Measurements from ENCODE around the gene SPOCK3.
A peak's percentile ranks its signal among the peaks of the same experiment; 100 is the strongest.
"Not testable (repeated sequence)": the region's sequence is repeated elsewhere in the genome, so short reads cannot be mapped to it uniquely, and the experiment has no call there.

Gene SPOCK3

DNA sequence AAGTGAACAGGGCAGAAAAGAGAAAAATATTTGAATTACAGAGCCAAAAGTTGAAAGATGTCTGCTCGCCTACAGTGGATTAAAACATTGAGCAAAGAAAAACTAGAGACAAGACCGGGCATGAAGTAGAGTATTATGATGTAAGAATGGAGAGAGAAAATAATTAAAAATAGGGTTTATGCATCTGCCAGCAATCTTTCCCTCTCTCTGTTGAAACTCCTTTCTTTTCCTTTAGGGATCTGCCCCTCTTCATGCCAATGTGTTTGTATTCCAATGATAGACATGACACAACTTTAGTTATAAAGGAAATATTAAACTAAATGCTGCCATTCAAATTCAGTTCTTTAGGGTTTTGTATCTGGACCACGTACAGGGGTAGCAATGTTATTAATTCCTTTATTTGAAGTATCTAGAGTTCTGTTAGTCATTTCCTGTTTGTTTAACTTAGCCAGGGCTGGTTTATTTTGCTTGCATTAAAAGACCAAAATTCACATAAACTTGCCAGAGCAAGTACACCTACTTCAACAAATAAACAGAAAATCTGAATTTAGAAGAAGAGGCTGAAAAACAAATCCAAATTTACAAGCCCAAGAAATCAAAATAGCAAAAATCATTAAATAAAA is 202.6 kb downstream of the SPOCK3 start:
- DNase-seq: no peak

DNA sequence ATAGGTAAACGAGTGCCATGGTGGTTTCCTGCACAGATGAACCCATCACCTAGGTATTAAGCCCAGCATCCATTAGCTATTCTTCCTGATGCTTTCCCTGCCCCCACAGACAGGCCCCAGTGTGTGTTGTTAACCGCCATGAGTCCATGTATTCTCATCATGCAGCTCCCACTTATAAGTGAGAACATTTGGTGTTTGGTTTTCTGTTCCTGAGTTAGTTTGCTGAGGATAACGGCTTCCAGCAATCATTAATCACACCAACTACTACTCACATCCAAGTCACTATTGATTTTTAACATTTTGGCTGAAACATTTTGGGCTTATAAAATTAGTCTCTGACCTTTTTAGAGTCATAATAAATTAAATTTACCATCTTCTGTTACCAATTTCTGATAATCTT is 205.3 kb downstream of the SPOCK3 start:
- DNase-seq: peak; percentile 85

DNA sequence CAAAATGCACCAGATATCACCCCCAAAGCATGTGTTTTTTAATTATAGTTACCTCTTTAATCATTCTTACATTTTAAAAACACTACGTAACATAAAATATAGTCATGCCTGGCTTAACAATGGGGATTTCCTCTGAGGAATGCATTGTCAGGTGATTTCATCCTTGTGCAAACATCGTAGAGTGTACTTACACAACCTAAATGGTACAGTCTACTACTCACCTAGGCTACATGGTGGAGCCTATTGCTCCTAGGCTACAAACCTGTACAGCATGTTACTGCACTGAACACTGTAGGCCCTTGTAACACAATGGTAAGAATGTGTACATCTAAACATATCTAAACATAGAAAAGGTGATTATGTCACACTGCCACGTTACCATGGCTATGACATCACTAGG is 208.6 kb downstream of the SPOCK3 start:
- no peak for DNase-seq

DNA sequence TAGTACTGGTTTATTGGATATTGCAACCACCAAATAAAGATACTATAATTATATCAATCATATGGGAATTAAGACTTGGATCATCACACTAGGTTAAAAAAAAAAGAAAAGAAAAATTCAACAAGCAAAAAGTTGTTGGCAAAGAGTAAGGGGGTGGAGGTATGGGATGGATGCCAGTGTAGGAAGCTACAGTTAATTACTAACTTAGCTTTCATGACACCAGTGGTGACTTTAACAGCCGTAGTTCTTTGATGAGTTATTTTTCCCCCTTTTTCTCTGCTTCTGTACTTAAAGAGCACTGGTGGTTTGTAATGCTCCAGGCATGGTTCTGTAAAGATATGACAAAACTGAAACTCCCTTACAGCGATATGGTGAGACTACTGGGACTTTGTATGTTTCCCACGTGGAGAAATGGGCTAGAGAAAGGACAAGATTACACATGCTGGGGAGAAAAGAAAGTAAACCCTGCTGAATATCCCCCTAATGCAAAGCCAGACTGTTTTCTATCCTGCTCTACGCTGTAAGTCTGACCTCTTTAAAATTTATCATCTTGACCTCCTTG is 210.8 kb downstream of the SPOCK3 start:
- DNase-seq: no peak

DNA sequence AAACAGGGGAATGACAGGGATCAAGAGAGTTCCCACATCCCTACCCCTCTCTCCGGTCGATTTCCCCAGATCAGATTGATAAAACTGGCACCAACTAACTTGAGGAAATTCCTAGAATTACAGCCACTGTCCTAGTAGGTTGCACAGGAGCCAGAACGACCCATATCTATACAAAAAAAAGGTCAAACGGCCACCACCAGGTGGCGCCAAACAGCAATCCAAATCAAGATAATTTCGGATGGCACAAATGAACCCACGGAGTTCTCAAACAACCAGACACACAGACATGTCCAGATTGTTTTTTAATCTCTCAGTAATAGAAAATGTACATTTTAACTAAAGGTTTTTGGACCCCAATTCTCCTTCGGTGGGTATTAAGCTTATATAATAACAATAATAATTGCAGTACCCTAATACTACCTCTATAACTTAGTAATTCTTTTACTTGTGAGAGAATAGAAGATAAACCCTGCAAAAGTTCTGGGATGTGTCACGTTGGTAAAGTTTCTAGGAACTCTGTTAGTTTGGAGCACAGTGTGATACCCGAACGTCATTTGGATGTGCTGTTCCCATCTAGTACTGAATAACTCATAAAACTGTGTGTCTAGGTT is 212.6 kb downstream of the SPOCK3 start:
- peak; percentile 24 for DNase-seq

DNA sequence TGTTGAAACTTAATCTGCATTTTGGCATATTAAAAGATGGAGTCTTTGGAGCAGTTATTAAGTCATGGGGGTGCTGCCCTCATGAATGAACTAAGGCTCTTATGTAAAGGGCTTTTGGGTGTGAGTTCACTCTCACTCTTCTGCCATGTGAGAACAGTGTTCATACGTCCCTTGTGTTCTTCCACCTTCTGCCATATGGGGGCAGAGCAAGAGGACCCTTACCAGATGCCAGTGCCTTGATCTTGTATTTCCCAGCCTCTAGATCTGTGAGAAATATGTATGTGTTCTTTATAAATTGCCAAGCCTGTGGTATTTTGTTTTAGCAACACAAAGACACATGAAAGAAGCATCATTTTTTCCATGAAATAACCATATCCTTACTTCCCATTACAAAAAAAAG is 213.9 kb downstream of the SPOCK3 start:
- no peak for DNase-seq

DNA sequence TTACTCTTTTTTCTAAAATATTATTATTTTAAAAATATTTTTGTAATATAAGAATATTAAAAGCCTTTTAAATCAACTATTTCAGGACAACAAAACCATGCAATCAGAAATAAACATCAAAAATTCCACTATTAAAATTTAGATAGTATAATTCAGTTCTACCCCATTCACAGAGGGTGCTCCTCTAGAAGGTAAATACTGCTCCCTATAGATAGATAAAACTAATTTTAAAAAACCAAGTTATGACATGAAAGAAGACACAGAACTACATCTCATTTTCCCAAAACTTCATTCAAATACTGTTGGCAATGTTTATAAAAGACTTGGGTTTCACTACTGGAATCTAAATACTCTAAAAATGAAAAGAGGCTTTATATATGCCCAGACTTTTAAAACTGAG is 219.3 kb downstream of the SPOCK3 start:
- no peak for DNase-seq

DNA sequence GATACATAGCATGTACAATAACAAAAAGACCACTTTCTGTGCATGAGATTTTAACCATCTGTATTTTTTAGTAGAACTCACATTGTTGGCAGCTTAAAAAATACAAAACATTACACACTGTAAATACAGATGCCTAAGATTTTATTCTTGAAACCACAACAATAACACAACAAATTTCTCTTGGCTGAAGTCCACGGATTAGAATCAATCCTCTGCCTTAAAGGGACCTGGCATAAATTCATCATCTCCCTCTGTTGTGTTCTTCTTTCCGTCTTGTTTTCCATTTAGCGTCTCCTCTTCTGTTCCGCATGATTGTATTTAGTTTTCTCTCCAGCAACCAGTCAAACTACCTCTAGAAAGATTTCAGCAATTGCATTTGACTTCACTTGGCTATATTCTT is 231.0 kb downstream of the SPOCK3 start:
- no peak for DNase-seq

DNA sequence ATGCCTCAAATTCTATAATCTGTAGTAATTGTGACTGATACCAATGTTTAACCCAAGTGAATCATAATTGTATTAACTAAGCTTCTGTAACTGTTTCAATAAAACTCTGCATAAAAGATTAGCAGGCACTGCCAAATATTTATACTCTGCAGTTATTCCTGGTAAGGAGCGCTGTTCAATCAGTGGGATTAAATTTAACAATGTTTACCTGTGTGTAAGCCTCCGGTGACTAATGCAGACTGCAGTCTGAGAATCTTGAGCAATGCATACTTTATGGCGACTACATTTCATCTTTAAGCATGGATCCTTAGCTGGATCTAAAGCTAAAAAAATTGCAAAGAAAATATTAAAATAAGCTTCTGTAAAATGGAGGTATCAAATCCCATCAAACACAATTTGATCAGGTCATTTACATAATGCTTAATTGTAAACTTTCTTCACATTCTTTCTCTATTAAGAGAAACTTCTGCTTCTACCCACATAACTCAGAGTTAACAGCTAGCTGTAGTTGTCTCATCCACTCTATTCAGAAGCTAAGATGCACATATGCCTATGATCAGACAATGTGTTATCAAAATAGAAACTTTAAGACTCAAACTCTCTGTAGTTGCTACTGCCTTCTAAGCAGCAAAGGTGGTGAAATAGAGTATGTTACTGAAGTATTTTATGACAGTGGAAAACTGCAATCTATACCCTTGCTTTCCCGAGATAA is 234.0 kb downstream of the SPOCK3 start:
- DNase-seq: no peak

DNA sequence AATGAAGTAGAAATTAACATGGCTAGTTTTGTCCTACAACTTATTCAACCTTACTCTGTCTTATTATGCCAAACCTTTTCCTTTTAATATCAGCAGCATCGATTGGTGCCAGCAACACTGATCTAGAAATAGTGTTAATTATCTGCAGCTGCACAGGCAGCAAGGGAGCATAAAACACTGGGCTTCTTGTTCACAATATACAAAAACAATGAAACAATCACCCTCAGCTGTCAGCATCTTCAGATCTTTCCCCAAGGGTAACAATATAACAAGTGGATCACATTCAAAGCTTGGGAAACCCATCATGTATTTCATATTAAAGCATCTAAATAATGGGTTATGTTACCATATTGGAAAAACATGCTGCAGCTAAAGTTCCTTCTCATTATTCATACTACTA is 238.1 kb downstream of the SPOCK3 start:
- no peak for DNase-seq

DNA sequence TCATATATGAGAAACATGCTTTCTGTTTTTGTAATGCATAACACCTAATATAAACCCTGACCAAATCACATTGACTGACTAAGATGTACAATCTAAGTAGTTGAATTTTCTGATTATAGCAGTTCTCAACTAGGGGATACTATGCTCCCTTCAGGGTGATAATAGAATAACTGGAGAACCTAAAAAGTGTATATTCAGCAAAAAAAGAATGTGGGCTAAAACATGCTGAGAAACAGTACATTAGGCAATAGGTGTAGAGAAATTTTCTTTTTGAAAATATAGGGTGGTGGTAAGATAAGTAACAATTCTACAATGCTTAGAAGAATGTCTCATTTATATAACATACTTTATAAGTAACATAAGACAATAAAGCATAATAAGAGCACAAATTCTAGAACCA is 239.6 kb downstream of the SPOCK3 start:
- no peak for DNase-seq

DNA sequence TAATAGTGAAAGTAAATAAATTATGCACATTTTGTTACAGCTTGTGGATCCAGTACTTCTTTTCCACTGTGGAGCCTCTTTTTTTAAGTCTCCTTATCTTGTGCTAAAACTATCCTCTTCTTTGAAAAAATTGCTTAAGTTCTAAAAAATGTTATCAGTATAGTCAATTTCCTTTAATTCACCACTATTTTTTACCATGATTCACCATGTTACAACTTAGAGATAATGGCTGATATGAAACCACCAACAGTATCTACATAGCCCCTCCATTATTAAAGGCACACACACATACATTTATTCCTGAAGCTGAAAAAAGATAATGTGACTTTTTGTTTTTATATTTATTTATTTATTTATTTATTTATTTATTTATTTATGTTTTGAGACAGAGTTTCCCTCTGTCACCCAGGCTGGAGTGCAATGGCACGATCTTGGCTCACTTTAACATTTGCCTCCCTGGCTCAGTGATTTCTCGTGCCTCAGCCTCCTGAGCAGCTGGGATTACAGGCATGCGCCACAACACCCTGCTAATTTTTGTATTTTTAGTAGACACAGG is 243.2 kb downstream of the SPOCK3 start:
- no peak for DNase-seq

DNA sequence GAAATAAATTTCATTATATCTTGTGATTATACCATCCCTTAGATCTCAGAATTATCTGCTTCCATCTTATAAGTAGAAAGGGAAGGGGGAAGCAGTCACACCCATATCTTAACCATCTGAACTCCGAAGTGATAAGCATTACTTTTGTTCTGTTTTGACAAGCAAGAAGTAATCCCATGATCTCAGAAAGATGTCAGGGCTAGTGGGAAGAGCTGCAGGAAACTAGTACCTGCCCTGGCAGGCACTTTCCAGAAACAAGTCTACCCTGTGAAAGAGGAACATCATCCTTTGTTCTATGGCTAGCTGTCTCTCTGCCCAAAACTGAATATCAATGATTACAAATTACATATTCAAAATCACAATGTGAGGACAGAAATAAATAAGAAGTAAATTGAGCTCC is 244.4 kb downstream of the SPOCK3 start:
- no peak for DNase-seq

DNA sequence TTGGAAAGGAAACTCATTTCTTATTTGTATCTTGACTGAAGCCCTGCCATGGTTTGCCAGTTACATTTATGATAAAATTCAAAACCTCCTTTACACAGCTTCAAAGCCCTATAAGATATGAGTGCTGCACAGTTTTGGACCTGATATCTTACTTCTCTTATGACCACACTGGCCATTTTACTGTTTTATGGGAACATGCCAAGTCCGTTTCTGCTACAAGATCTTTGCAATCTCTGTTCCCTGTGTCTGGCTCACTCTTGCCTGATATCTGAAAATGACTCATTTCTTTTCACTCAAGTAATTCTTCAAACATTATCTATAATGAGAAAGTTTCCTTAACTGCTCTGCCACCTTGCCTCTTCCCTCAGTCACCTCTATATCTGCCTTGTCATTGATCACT is 247.3 kb downstream of the SPOCK3 start:
- DNase-seq: no peak

DNA sequence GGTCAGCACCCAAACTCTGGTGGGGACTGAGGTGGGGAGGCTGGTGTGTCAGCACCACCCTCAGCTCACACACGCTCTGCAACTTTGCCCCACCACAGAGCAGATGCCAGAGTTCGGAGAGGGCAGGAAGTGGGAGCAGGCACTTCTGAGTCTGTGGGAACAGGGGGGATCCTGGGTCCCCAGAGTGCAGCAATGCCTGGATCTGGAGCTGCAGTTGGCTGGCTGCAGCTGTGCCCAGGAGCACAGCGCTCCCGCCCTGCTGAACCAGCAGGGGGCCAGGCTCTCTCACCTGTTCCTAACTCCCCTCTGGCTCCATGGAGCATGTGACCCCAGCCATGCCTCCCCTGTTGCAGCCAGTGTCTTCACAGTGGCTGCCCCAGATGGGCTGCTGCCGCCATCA is 252.4 kb downstream of the SPOCK3 start:
- DNase-seq: no peak

DNA sequence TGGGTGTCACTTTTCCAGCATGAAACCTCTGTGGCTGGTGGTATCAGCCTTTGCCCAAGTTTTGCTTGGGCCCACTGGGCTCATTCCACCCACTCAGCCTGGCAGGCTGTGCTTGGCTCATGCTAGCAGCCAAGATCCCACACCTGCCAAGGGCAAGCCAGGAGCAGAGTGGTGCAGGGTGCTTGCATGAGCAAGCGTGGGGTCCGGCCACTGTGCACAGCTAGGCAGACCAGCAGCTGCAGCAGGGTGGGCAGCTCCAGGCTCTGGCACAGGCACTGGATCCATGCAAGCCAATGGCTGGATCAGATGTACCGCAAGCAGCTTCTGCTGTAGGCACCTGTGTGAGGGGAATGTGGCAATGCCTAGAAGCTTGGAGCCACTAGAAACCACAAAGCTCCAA is 253.9 kb downstream of the SPOCK3 start:
- no peak for DNase-seq

DNA sequence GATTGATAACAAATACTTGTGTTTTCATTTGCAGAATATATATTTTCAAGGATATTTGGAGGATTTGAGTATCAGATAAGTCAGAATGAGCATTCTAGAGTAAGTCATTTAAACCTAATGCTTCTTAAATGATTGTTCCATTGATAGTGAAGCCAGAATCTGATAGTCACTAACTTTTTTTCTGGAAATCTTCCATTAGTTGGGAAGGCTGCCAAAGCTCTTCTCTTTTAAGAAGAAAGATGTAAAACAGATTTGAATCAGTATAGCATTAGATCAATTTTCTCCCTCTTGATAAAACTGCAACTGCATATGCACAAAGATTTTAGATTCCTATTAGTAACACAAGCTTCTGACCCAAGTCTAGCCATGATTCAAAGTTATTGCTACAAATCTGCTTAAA is 256.7 kb downstream of the SPOCK3 start:
- DNase-seq: no peak

DNA sequence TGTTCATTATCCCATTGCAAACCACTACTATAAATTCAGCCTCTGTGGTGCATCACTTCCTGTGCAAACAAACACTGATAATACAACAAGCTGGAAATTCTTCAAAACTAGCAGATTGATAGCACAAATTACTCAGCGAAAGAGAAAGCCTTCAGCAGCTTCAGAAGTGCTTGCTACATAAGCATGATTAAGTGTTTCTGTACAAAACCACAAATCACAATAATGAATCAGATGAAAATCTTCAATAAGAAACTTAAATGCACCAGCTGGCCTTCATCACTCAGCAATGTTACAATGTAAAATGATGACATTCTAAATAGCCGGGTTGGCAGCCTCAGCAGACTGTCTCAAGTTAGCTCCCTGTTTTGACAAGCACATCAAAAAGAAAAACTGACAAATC is 262.2 kb downstream of the SPOCK3 start:
- no peak for DNase-seq

DNA sequence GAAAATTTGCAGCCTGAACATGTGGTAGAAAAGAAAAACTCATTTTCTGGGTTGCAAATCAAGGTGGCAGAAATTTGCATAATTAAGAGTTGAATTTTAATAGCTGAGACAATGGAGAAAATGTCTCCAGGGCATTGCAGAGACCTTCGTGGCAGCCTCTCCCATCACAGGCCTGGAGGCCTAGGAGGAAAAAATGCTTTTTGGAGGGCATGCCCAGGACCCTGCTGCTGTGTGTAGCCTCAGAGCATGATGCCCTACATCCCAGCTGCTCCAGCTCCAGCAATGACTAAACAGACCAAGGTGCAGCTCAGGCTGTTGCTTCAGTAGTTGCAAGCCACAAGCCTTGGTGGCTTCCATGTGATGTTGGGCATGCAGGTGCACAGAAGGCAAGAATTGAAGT is 266.1 kb downstream of the SPOCK3 start:
- not testable (repeated sequence) for DNase-seq

DNA sequence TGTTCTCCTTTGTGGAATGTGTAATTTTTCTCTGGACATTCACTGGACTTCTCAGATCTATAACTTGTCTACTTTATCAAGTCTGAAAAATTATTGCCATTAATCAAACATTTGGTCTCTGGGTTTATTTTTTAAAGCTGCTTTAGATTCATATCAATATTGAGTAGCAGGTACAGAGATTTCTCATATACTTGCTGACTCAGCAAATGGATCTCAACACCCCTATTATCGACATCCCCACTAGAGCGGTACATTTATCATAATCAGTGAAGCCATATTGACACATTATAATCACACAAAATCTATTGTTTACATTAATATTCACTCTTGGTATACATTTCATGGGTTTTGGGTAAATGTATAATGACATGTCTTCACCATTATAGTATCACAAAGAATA is 268.7 kb downstream of the SPOCK3 start:
- DNase-seq: no peak

DNA sequence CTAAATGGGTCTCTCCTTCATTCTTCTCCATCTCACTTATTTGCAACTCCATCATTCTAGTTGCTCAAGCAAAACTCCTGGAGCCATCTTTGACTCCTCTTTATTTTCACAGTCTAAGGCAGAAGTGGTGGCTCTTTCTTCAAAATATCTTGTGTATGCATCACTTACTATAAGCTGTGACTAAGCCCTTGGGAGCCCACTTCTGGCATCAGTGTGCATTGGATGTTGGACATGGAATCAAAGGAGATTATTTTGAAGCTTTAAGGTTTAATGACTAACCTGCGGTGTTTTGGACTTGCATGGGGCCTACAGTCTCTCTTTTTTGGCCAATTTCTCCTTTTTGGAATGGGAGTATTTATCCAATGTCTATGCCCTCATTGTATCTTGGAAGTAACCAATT is 276.8 kb downstream of the SPOCK3 start:
- DNase-seq: no peak

DNA sequence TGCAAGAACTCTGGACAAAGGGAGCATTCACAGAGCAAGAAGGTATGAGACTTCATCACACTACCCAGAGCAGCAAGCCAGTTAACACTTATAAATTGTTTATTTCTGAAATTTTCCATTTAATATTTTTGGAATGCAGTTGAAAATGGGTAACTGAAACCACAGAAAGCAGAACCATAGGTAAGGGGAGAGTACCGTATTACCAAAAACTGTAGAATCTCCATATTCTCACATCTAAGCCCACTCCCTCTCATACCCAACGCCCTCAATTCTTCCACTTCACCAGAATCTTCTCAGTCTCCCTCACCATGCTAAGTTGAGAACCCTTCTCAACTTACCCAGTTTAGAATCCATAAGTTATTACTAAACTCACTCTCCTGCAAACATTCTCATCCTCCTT is 277.8 kb downstream of the SPOCK3 start:
- no peak for DNase-seq

DNA sequence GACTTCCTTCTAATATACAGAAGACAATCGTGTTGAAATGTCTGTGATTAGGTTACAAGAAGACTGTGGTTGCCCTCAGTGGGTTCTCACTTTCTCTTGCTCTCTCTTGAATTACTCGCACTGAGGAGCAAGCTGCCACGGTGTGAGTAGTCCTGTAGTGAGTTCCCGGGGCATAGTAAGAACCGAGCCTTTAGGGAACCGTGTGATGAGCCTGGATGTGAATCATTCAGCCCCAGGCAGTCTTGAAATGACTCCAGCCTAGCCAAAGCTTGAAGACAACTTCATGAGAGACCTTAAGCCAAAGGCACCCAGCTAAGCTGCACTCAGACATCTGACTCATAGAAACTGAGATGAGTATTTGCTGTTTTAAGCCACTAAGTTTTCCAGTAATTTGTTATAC is 292.7 kb downstream of the SPOCK3 start:
- no peak for DNase-seq

DNA sequence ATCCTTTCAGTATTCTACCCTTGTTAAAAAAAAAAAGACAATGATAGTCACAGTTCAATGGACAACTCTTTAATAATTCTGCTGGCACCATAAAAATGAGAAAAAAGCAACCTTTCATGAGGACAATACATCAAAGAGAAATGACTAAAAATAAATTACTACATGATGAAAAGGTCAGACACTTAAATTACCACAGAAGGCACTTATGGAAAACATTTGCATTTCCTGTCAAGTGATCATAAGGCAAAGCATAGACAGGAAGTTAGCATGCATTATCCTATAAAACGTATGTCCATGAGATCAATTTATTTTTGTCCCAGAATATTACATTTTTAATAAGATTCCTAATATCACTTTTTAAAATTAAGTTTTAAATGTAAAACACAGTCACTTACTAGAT is 303.8 kb downstream of the SPOCK3 start:
- DNase-seq: no peak
